Stimulated activated CD4-positive, alpha-beta T cell treated with anti-CD3 and anti-CD28 coated beads, Interleukin-2, amount 100 ng/mL, for 4 hours (primary cell): ENCODE measurements around the gene INPP5E.

Experiments
- DNase-seq: peaks from one replicate; pipeline ENCODE4 v3.0.0-alpha.2; 2020; ENCODE audit warnings: low read depth

Gene INPP5E

GRCh38 chr9:136473354-136473721 lies 33.7 kb upstream of the INPP5E start:
- DNase-seq, result no peak

GRCh38 chr9:136472640-136473353 lies 33.2 kb upstream of the INPP5E start:
- no peak for DNase-seq

- no peak for DNase-seq
Observed at GRCh38 chr9:136471802-136472487, 32.3 kb upstream of the INPP5E start.

GRCh38 chr9:136470792-136471469 lies 31.3 kb upstream of the INPP5E start:
- DNase-seq, result no peak

GRCh38 chr9:136470356-136470755 lies 30.7 kb upstream of the INPP5E start:
- no peak for DNase-seq

- DNase-seq, result no peak
Observed at GRCh38 chr9:136467766-136468165, 28.1 kb upstream of the INPP5E start.

- DNase-seq, result no peak
Observed at GRCh38 chr9:136466155-136466541, 26.5 kb upstream of the INPP5E start.

GRCh38 chr9:136465500-136466154 lies 26.0 kb upstream of the INPP5E start:
- no peak for DNase-seq

GRCh38 chr9:136464241-136464640 lies 24.6 kb upstream of the INPP5E start:
- DNase-seq, result no peak

- DNase-seq, result no peak
Observed at GRCh38 chr9:136463578-136463977, 23.9 kb upstream of the INPP5E start.

- DNase-seq, result no peak
Observed at GRCh38 chr9:136462664-136463063, 23.0 kb upstream of the INPP5E start.

- DNase-seq, result no peak
Observed at GRCh38 chr9:136460772-136461325, 21.2 kb upstream of the INPP5E start.

GRCh38 chr9:136459425-136459824 lies 19.8 kb upstream of the INPP5E start:
- no peak for DNase-seq

GRCh38 chr9:136457326-136457725 lies 17.7 kb upstream of the INPP5E start:
- DNase-seq, result no peak

GRCh38 chr9:136456258-136456657 lies 16.6 kb upstream of the INPP5E start:
- no peak for DNase-seq

- DNase-seq, result no peak
Observed at GRCh38 chr9:136455043-136456002, 15.7 kb upstream of the INPP5E start.

GRCh38 chr9:136454026-136454796 lies 14.6 kb upstream of the INPP5E start:
- no peak for DNase-seq

- no peak for DNase-seq
Observed at GRCh38 chr9:136453326-136453725, 13.7 kb upstream of the INPP5E start.

GRCh38 chr9:136451221-136451877 lies 11.7 kb upstream of the INPP5E start:
- DNase-seq, result no peak

- DNase-seq, result no peak
Observed at GRCh38 chr9:136448655-136449054, 9.0 kb upstream of the INPP5E start.
